D721Med (cell line): ENCODE measurements around the gene HSPG2.

ENCODE experiments used
- DNase-seq: peaks from one replicate; pipeline ENCODE4 v3.0.0; 2011; ENCODE audit warnings: low spot score; ENCODE audit not compliant: insufficient read length
- FAIRE-seq: peaks from 2 replicates; lab custom pipeline; 2011; peaks lifted over from hg19 to GRCh38; lab: Jason Lieb, UNC
- TF ChIP-seq, protein P1 (sequence below): IDR thresholded peaks from 2 replicates; pipeline ENCODE4 v1.5.1; 2012; ENCODE audit warnings: mild to moderate bottlenecking, control low read depth; ENCODE audit not compliant: insufficient read depth; ENCODE audit errors: missing control alignments

Gene HSPG2

GRCh38 chr1:21887216-21887736 lies 49.8 kb downstream of the HSPG2 start:
- TF ChIP-seq, protein P1, sequence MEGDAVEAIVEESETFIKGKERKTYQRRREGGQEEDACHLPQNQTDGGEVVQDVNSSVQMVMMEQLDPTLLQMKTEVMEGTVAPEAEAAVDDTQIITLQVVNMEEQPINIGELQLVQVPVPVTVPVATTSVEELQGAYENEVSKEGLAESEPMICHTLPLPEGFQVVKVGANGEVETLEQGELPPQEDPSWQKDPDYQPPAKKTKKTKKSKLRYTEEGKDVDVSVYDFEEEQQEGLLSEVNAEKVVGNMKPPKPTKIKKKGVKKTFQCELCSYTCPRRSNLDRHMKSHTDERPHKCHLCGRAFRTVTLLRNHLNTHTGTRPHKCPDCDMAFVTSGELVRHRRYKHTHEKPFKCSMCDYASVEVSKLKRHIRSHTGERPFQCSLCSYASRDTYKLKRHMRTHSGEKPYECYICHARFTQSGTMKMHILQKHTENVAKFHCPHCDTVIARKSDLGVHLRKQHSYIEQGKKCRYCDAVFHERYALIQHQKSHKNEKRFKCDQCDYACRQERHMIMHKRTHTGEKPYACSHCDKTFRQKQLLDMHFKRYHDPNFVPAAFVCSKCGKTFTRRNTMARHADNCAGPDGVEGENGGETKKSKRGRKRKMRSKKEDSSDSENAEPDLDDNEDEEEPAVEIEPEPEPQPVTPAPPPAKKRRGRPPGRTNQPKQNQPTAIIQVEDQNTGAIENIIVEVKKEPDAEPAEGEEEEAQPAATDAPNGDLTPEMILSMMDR, result no peak
- FAIRE-seq, result no peak
- no peak for DNase-seq

DNA sequence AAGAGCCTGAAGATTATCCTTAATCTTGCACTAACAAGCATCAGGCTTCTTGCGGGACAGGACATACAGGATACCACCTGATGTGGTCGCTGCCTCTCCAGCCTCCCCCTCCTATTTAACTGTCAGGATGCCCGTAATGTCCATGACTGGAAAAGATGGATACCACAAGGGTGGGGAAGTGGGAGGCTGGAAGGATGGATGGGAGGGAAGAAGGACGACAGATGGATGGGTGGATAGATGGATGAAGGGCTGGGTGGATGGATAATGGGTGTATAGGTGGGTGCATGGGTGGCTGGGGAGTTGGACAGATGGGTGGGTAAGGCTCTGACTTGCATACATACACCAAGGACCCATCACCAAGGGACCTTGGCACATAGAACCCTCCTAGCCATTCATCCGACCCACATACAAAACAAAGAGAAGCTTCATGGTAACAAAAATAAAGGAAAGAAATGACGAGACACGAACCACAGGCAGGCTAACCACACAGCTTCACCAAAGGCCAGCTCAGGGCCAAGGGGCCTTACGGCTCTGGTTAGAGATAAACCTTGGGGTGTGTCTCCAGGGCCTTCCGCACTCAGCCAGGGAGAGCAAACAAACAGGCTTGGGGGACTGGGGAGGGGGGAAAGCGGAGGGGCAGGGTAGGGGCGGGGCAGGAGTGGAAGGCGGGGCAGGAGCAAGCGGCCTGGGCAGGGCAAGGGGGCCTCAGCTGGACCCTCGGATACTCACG lies 50.5 kb downstream of the HSPG2 start:
- TF ChIP-seq, protein P1, result no peak
- FAIRE-seq (no peak), DNase-seq (no peak)

GRCh38 chr1:21885236-21886037 lies 51.7 kb downstream of the HSPG2 start:
- TF ChIP-seq, protein P1, result no peak
- DNase-seq, result no peak
- FAIRE-seq, result no peak

DNA sequence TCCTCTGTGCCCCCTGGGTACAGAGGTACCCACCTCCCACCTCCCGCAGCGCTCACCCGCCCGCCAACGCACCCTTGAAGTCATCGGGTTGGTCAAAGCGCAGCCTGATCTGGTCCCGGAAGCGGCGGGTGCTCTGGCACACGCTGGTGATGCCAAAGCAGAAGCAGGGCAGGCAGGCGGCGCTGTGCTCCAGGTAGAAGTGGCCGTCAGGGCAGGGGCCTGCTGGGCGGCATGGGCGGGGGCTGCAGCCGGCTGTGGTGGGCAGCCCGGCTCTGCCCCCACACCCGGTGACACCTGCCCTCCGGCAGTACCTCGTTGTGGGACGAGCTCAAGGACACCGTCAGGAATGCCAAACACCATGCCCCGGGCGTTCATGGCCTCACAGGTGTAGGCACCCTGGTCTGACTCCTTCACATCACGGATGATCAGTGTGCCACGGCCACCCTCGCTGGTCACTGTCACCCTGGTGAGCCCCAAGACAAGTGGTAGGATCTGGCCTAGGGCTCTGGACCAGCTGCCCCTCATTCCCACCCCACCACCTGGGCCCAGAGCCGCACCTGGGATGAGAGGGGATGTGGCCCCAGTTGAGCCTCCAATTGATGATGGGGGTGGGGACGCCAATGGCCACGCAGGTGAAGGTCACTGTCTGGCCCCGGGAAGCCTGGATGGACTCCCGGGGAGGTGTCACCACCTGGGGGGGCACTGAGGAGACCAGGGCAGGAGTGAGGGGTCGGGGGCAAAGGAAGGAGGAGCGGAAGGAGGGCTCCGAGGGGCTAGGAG lies 52.5 kb downstream of the HSPG2 start:
- FAIRE-seq, result no peak
- TF ChIP-seq, protein P1, result no peak
- no peak for DNase-seq

GRCh38 chr1:21882721-21883415 lies 54.2 kb downstream of the HSPG2 start:
- TF ChIP-seq, protein P1, result no peak
- FAIRE-seq (no peak), DNase-seq (no peak)

DNA sequence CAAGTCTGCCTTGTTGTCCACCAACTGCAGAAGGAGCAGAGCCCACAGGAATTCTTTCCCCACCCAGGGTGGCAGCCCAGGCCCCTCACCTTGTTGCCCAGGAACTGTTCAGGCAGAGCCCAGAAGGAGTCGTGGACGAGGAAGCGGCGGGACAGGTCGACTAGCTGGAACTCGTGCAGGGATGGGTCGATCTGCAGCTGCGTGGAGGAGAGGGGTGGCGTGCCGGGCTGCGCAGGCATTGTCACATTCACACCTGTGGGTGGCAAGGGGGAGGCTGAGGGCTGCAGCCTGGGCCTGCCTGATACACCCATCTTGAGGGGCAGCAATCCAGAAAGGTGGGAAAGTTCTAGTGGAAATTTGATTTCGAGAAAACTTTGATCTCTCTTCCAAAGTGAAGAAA lies 55.9 kb downstream of the HSPG2 start:
- no peak for DNase-seq
- TF ChIP-seq, protein P1, result no peak
- FAIRE-seq, result no peak
